Ramos (cell line): ENCODE data around the gene CSNK1G2.

Source experiments
- in situ Hi-C: fragments of 300-500 bp; cut with MboI; formaldehyde crosslinking; loops from one replicate; pipeline ENCODE4 v1.14.3; 2022; ENCODE audit warnings: low sequenced_read_pairs; ENCODE audit not compliant: unreplicated experiment

Gene CSNK1G2

DNA sequence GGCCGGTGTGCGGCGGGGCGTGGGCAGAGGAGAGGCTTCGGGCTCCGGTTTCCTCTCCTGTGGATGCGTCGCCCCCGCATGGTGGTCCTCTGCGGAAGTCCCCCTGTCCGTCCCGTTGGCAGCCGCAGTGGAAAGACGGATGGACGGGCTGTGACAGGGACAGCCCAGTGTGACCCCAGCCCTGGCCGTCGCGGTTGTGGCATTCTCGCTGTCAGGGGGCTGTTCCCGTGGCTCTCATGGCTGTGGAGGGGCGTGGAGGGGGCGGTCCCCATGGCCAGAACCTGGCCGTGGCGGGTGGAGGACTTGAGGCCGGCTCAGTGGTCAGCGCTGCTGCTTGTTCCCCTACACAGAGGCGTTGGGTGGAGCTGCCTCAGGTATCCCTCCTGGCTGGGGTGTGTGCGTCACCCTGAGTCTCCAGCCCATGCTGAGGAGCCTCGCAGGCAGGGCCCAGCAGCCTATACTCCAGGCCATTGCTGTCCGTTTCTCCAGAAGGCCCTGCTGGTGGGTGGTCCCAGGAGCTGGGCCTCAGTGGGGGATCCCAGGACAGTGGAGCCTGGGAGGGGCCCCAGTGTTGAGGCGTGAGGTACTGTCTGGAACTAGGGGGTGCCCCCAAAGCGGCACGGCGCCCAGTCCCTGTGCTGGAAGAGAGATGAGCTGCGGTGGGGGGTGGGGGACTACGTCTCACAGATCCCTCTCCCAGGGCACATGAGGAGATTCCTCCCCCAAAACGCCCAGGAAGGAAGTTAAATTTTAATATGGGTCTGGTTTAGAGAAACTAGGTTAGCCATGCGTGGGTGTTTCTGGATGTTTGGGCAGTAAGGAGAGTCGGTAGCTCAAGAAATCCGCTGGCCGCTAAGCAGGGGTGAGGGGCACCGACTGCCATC is 20.3 kb downstream of the CSNK1G2 start:
- in situ Hi-C loops: no loop called here

DNA sequence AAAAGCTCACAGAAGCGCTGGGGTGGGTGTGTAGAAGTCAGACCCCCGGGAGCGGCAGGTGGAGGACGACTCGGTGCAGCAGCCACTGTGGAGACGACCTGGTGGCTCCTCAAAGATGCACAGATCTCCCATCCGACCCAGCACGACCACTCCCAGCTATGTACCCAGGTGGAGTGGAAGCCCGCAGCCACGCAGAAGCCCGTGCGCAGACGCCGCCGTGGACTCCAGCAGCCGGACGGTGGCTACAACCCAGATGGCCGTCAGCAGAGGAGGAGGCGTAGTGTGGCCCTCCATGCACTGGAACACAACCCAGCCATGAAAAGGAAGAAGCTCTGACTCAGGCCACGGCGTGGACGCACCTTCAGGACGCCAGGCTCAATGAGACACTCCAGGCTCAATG is 21.7 kb downstream of the CSNK1G2 start:
- in situ Hi-C loops: no loop called here

DNA sequence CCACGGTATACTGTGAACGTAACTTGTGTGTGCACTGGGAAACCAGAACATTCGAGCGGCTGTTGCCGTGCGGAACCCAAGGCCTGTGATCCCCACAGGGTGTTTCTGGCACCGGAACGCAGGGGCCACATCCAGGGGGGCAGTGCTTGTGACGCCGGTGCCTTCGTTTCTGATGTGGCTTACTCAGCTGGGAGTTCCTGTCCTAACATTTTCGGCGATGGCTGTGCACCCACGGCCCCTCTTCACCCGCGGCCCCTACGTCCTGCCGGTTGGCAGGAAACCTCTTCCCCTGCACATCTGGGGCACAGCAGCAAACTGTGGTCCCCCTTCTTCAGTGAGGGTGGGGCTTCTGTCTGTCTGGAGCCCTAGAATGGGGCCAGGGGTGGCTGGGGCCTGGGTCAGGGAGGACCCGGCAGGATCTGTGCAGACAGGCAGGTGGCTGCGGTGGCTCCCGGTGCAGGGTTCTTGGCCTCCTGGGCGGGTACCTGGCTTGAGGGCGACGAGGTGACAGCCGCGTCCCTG is 26.2 kb downstream of the CSNK1G2 start:
- in situ Hi-C loops: no loop called here

DNA sequence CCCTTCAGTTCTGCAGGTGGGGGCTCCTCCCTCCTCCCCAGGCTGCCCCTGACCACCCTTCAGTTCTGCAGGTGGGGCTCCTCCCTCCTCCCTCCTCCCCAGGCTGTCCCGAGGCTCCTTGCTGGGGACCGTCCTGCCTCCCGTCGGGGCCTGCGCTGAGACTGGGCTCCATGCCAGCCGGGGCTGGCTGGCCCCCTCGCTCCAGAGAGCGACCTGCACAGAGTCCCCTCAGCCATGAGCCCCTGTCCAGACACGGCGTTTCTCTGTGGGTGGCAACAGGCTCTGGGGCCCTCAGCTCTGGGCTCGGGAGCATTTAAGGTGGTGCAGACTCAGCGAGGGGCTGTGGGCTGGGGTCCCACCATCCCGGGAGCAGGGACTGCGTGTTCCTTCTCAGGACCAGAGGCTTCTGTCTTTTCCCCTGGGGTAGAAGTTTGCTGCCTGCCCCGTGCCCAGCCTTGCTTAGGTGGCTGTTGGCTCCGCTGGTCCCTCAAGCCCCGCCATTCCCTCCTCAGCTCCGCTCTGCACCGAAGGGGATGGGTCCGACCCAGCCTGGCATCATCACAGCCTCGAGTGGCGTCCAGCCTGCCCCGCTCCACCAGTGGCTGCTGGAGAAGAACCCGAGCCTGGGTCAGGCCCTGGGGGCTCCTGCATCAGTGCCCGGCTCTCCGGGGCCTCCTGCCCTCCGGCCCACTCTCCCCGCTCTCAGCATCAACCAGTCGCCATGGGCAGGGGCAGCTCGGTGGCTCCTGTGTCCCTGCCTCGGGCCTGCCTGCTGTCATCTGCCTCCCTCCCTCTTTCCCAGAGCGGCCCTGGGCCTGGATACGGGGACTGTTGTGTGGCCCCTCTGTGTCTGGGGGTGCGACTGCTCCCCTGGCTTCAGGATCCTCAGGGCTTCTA is 27.6 kb downstream of the CSNK1G2 start:
- in situ Hi-C loops: no loop called here

DNA sequence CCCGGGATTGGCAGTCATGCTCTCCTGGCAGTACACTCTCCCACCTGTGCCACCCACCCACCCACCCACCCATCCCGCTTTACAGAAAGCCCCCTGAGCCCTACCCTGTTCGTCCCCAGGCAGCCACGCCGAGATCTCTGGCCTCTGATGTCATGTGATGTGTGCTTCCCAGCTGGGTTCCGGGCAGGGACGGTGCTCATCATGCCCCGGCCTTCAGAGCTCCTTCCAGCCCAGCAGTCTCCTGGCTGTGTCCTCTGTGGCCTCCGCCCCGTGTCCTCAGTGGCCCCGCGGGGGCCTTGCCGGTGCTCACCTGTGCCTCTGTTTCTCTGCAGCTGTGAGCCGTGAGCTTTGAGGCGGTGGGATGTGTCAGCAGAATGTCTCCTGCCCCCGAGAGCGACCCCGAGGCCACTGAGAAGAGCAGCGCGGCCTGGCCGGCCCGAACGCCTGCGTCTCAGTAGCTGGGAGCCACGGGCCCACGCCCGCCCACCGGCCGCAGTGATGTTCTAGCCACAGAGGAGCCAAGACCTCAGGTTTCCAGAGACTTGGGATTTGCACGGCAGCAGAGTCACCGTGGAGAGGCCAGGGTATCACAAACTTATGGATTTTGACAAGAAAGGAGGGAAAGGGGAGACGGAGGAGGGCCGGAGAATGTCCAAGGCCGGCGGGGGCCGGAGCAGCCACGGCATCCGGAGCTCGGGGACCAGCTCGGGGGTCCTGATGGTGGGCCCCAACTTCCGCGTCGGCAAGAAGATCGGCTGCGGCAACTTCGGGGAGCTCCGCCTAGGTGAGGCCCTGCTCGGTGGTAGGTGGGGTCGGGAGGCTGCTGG is 28.4 kb downstream of the CSNK1G2 start:
- in situ Hi-C loops: no loop called here

DNA sequence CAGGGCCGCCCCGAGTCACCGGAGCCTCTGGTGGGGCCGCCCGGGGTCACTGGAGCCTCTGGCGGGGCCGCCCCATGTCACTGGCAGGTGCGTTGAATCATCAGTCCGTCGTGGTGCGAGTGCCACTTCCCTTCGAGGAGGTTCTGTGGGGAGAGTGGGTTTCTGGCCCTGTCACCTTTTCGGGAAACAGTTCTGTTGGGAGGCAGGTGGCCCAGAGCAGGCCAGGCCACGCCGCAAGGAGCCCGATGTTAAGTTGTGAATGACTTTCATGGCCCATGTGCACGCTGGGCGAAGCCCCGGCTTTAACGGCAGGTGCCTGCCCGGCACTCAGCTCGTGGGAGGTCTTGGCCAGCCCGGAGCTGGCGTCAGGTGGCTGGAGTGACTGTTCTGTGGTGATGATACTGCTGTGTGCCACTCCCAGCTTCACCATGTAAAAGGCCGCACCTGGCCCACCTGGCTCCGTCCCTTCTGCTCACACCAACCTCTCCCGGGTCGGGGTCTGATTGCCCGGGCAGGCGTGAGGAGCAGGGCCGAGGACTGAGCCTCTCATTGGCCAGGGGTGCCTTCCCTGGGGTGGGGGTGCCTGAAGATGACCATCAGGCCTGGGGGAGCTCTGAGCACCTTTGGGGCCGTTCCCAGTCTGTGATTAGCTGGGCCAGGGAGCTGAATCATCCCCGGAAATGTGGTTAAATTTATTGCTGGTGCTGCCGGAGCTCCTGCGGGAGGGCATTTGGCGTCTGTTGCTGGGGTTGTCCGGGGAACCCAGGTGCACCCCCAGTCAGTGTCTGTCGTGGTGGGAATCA is 29.2 kb downstream of the CSNK1G2 start:
- in situ Hi-C loops: no loop called here

DNA sequence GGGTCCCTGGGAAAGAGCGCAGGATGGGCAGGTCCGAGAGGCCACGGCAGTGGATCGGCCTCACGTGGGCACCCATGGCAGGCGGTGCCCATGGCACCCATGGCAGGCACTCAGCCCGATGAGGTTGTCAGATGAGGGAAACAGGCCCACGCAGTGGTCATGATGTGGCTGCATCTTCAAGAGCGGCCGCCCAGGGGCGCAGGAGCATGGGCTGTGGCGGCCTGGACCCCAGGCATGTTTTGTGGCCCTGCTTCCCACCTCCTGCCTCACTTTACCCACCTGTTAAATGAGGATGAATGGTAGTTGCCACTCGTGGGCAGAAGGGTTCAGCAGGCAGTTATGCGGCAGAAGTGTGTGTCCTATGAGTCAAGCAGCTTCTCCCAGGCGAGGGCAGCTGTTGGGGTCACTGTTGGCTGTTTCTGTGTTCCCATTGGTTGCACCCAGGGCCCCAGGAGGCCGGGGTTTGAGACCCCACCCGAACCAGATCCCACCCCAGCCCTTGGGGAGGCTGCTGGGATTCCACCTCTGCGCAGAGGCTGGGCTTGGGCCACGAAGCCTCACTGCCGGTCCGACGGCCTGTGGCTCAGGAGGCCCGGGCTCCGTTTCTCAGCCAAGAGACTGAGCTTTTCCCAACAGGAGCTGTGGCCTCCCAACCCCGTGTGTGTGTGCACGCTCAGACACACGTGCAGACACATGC is 30.0 kb downstream of the CSNK1G2 start:
- in situ Hi-C loops: no loop called here

DNA sequence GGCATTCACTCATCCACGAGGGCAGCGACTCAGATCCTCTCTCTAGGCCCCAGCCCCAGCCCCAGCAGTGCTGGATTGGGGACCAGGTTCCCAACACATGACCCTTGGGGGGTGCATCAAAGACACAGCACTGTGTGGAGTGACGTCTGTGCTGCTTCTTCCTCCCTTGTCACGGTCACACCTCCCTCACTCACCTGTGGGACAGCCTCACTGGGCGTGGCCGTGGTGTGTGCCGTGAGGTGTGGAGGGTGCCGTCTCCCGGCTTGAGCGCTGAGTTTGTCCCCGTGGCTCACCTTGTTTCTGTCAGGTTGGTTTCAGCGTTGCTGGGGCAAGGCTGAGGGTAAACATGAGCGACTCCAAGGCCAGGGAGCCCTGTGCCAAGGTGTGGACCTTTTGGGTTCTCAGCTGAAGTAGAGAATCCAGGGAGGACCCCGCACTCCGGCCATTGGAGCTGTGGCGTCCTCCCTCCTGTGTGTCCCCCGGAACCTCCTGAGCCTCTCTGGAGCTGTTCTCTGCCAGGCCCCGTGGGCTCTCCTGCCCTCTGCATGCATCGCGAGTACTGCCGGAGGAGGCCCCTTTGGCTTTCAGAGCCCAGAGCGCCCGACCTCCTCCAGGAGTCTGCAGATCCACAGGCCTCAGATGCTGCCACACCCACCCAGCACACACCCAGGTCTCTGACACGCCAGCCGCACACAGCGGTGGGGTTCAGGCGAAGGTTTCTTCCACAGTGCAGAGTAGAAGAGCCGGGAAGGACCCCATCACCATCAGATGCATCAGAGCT is 33.6 kb downstream of the CSNK1G2 start:
- in situ Hi-C loops: no loop called here

DNA sequence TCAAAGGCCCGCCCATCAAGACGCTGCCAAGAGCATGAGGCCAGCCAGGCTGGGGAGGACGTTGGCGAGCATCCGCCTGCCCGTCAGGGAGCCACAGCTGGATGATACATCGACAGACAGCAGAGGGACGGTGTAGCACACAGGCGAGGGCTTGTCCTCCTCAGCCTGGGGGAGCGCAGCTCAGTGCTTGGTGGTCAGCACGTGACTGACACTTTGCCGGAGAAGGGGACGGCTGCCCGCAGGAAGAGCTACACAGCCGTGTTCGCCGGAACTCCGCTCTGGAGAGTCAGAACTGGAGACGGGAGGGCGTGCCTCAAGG is 34.1 kb downstream of the CSNK1G2 start:
- in situ Hi-C loops: no loop called here

DNA sequence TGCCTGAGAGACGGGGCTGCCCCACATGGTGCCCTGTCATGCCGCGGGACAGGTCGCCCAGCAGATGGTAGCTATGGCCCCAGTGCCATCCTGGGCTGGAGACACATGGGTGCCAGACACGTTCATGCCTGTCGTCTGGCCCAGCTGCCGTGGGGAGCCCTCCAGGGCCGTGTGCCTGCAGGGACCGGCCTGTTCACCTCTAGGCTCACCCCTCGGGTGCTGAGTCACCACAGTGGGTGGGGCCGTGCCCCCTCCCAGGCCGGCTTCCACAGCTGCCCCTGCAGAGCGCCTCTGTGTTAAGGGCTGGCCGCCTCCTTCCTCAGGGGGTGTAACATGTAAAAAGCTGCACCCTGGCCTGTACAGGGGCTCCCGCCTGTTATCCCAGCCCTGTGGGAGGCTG is 36.1 kb downstream of the CSNK1G2 start:
- in situ Hi-C loops: no loop called here

DNA sequence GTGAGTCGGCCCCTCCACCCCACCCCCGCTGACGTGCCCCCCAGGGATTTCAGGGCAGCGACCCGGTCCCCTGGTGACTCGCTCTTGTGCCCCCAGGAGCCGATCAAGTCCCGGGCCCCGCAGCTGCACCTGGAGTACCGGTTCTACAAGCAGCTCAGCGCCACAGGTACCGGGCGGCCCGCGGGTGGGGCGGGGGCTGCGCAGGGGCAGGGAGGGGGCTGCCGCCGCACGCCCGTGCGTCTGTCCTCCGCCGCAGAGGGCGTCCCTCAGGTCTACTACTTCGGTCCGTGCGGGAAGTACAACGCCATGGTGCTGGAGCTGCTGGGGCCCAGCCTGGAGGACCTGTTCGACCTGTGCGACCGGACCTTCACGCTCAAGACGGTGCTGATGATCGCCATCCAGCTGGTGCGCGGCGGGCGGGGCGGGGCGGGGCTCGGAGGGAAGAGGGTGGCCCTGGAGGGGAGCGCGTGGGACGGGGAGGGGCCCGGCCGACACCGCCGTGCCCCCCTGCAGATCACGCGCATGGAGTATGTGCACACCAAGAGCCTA is 37.4 kb downstream of the CSNK1G2 start:
- in situ Hi-C loops: no loop called here

DNA sequence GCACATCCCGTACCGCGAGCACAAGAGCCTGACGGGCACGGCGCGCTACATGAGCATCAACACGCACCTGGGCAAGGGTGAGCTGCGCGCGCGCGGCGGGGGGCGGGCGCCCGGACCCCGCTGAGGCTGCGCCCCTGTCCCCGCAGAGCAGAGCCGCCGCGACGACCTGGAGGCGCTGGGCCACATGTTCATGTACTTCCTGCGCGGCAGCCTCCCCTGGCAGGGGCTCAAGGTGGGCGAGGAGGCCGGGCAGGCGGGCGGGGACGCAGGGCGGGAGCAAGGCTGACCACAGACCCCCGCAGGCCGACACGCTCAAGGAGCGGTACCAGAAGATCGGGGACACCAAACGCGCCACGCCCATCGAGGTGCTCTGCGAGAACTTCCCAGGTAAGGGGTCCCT is 38.0 kb downstream of the CSNK1G2 start:
- in situ Hi-C loops: no loop called here

DNA sequence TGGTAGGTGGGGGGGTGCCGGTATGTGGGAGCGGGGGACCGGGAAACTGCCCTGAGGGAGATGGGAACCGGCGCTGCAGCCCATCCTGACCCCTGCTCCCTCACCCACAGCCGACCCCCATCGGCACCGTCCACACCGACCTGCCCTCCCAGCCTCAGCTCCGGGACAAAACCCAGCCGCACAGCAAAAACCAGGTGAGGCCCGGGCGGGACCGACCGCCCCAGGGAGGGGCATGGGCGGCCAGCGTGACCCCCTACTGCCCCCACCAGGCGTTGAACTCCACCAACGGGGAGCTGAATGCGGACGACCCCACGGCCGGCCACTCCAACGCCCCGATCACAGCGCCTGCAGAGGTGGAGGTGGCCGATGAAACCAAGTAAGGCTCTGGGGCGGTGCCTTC is 38.7 kb downstream of the CSNK1G2 start:
- in situ Hi-C loops: no loop called here

DNA sequence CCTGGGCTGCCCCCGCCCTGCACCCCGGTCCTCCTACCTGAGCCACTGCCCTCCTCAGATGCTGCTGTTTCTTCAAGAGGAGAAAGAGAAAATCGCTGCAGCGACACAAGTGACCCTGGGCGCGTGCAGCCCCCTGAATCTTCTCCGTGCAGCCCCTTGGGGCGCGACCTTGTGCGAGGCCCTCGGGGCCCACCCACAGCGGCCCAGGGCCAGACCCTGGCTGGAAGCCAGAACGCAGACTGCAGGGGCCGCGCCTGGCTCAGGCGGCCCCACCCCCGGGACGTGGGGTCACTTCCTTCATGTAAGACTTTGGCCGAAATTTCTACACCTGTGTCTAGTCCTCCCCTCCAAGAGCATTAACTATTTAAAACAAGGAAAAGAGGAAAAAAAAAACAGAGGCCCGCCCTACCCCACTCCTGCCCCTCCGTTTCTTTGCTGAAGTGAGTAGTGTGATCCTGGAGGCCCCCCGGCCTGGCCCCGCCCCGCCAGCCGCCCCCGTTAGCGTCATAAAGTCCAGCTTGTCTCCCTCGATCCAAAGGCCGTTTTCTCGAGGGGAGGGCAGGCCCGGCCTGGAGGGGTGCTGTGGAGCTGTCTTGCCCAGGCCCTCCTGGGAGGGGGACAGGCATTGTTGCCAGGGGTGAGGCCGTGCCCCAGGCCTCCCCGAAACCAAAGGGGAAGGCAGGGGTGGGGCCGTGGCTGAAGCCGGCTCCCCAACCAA is 39.3 kb downstream of the CSNK1G2 start:
- in situ Hi-C loops: no loop called here

DNA sequence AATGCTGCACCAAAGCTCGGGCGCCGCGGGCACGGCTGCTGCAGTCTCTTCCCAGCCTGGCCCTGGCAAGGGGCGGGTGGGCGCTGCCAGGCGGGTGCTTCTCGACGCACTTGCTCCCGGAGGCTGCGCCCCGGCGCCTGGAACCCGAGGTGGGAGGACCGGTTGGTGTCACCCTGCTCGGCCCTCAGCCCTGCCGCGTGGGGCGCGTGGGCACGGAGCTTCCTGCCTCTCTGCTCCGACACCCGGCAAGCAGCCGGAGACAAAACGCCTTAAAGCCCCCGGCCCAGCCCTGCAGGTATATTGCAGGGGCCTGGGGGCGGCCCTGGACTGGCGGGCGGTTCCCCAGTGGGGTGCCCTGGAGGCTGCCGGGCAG is 39.8 kb downstream of the CSNK1G2 start:
- in situ Hi-C loops: no loop called here

DNA sequence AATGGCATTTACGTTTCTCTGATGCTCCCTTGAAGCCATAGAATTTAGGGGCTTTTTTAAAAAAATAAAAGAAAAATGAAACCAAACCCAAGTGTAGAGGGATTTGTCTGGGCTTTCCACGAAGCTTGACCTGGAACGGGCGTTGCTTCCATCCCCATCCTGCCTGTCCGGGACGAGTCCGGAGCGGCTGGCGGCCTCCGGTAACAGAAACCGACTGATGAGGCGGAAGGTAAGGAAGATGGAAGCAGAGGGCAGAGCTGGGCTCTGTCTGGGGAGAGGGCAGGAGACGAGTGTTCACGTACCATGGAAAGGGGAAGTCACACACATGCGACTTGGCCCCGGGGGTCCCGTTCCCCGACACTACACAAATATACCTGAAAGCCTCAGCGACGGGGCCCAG is 40.3 kb downstream of the CSNK1G2 start:
- in situ Hi-C loops: no loop called here

DNA sequence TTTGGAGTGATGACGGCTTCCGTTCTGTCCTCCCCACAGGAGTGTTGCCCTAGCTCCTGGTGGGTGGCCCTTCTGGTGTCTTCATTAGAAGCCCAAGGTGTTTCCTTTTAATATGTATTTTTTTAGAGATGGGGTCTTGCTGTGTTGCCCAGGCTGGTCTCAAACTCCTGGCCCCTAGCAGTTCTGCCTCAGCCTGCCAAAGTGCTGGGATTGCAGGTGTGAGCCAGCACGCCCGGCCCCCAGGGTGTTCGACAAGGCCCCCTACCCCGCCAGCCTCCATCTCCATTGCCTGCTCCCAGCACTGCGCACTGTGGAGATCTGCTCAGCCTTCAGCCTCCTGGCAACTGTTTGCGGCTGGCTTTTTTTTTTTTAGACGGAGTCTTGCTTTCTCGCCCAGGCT is 43.4 kb downstream of the CSNK1G2 start:
- in situ Hi-C loops: no loop called here
